NB4 (cell line): ENCODE measurements around the gene MAN1A2.

Experiments
- TF ChIP-seq, protein P1 (sequence below): IDR thresholded peaks from one replicate; pipeline ENCODE4 v1.5.1; 2012; ENCODE audit warnings: low read depth, low read length
- TF ChIP-seq, protein P2 (sequence below): IDR thresholded peaks from 2 replicates; pipeline ENCODE4 v1.6.1; 2011; ENCODE audit warnings: low read depth, low read length

- TF ChIP-seq, protein P1, sequence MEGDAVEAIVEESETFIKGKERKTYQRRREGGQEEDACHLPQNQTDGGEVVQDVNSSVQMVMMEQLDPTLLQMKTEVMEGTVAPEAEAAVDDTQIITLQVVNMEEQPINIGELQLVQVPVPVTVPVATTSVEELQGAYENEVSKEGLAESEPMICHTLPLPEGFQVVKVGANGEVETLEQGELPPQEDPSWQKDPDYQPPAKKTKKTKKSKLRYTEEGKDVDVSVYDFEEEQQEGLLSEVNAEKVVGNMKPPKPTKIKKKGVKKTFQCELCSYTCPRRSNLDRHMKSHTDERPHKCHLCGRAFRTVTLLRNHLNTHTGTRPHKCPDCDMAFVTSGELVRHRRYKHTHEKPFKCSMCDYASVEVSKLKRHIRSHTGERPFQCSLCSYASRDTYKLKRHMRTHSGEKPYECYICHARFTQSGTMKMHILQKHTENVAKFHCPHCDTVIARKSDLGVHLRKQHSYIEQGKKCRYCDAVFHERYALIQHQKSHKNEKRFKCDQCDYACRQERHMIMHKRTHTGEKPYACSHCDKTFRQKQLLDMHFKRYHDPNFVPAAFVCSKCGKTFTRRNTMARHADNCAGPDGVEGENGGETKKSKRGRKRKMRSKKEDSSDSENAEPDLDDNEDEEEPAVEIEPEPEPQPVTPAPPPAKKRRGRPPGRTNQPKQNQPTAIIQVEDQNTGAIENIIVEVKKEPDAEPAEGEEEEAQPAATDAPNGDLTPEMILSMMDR: no peak
- TF ChIP-seq, protein P2, sequence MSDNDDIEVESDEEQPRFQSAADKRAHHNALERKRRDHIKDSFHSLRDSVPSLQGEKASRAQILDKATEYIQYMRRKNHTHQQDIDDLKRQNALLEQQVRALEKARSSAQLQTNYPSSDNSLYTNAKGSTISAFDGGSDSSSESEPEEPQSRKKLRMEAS: no peak
These were observed 37.8 kb downstream of the MAN1A2 start for GRCh38 chr1:117405042-117405441.
